NCI-H2196 treated with DMSO at 0.1 percent for 48 hours (cell line): ENCODE data around the gene SNCAIP.

Experiments
- DNase-seq: peaks from one replicate; lab custom pipeline; 2025; ENCODE audit not compliant: unreplicated experiment; lab: John Stamatoyannopoulos, UW

SNCAIP gene

GRCh38 chr5:122394284-122394930, 82.4 kb downstream of the SNCAIP start:
- DNase-seq = no peak

DNA sequence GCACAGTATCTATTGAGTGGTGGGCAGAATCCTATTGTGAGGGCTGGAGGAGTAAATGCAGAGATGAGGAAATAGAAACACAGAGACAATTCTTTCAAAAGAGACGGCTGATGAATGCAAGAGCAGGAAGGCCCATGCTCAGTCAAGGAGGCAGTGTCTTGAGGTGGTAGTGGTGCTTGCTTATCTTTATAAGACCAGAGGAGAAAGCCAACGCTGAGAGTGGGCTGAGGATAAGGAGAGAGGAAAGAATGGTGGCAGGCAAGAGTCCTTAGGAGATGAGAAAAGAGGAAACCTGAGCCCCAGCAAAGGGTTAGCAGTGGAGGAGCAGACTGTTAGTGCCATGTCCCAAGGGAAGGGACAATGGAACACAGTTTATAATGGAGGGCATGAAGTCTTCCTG, 86.0 kb downstream of the SNCAIP start:
- no peak for DNase-seq

- no peak for DNase-seq
Measured at GRCh38 chr5:122400341-122400740, 88.3 kb downstream of the SNCAIP start.

- DNase-seq = no peak
Measured at GRCh38 chr5:122400938-122401337, 88.9 kb downstream of the SNCAIP start.

DNA sequence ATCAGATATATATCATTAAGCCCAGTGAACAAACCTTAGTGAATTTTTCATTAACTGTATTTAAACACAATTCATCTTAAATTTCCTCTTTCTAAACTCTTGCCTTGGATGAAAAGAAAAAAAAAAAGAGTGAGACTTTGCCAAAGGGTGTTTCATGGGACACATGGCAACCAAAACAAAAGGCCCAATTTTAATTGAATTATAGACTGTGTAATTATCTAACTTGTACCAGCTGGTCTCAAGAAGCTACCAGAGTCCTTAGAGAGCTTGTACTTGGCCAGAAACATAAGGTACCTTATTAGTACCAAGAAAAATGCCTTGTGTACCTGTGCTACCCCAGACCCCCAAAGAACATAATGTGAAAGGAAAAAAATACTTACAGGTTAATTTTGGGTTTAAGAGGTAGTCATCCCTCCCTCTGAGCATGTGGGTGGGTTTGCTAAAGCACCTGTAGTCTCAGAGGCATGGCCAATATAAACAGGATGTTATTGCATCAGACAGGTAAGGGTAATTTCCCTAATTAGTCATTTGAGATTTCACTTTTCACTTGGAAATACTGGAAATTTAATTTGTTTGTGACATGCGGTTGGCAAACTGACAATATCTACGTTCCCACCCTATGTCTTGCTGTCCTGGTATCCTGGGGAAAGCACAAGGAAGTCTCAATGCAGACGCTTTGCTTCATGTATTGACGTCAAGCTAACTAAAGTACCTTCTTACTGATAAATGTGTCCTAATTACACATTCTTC, 90.1 kb downstream of the SNCAIP start:
- no peak for DNase-seq

GRCh38 chr5:122402955-122403685, 91.1 kb downstream of the SNCAIP start:
- no peak for DNase-seq

- DNase-seq = no peak
Measured at GRCh38 chr5:122404018-122404417, 92.0 kb downstream of the SNCAIP start.

GRCh38 chr5:122404653-122405362, 92.8 kb downstream of the SNCAIP start:
- no peak for DNase-seq

- DNase-seq = no peak
Measured at GRCh38 chr5:122405751-122406150, 93.7 kb downstream of the SNCAIP start.

- no peak for DNase-seq
Measured at GRCh38 chr5:122406181-122406580, 94.1 kb downstream of the SNCAIP start.

- no peak for DNase-seq
Measured at GRCh38 chr5:122408592-122409224, 96.7 kb downstream of the SNCAIP start.

GRCh38 chr5:122412966-122413365, 100.9 kb downstream of the SNCAIP start:
- no peak for DNase-seq

DNA sequence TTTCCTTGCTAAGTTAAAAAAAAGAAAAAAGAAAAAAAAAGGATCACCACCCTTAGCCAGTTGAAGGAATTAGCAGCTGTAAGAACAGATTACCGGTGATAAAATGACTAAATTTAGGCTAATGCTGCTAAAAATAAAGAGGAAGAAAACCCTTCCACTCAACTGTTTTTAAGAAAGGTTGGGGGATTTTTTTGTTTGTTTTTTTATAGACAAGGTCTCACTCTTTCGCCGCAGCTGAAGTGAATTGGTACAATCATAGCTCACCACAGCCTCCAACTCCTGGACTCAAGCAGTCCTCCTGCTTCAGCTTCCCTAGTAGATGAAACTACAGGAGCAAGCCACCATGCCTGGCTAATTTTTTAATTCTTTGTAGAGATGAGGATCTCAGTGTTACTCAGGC, 101.7 kb downstream of the SNCAIP start:
- DNase-seq = no peak

- DNase-seq = peak; percentile 51
Measured at GRCh38 chr5:122415030-122415800, 103.2 kb downstream of the SNCAIP start.

GRCh38 chr5:122415801-122416120, 103.7 kb downstream of the SNCAIP start:
- DNase-seq = no peak

DNA sequence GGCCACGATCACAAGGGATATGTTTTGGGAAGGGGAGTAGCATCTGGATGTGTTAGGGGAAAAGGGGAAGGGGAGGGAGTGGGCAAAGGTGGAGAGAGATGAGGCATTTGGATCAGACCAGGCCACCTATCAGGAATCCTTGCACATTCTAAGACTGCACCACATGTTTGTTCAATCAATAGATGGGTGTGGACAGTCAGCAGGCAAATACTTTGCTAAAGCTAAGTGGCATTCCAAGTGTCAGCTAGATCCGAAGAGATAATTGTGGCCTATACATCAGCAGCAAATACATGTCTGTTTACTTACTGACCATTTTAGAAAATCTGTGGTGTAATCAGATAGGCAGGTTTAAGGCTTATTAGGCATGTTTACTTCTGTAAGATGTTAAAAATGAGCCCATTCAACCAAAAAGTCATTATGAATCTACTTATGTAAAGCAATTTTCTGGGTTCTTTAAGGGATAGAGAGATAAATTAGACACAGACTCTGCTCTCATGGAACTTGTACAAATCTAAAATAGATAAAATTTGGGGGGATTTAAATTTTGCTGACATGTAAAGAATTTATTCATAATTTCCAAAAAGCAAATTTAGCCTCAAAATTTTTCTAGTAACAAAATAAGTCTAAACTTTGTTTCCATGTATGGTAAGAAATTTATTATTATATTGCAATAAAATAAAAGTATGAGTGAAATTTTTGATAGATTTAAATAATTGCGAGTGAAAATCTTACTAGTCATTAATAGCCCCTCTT, 107.3 kb downstream of the SNCAIP start:
- DNase-seq = no peak

DNA sequence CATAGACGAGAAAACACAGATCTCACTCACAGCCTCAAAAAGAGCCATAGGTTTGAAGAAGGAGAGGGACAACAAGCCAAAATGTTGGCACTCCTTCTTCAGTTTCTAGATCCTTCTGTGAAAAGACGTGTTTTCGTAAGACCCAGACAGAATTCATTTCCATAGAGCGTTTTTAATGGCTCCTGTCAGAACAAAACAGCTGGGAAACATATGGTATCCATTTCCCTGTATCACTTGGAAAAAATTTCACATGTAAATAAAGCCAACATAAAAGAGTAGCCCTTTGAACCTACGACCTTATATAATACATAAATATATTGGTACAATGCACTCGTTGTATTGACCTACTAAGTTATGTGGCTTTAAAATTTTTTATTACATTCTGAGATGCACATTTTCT, 108.1 kb downstream of the SNCAIP start:
- DNase-seq = no peak

GRCh38 chr5:122420537-122421236, 108.7 kb downstream of the SNCAIP start:
- no peak for DNase-seq
